HG02642 (cell line): ENCODE measurements around the gene PLB1.

Experiments
- ATAC-seq: cut with Tn5 transposase; IDR thresholded peaks from one replicate; pipeline ENCODE4 v1.9.1; 2021; ENCODE audit warnings: mild to moderate bottlenecking; ENCODE audit not compliant: unreplicated experiment, poor library complexity

PLB1 gene

DNA sequence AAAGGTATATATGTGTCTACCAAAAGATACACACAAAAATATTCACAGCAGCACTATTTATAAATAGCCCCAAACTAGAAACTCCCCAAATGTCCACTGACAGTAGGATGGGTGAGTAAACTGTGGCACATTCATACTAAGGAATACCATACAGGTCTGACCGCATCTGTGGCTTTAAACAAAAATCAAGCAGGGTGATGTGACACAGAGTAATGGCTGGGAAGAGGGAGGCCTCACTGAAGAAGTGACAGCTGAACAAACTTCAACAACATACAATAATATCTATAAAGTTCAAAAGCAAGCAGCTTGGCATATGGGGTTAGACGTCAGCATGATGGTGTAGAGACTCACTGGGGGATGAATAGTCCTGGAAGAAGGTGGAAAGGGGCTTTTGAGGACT, 140.6 kb downstream of the PLB1 start:
- no peak for ATAC-seq

- no peak for ATAC-seq
Measured at GRCh38 chr2:28637066-28638047, 141.5 kb downstream of the PLB1 start.

GRCh38 chr2:28638102-28638501, 142.2 kb downstream of the PLB1 start:
- no peak for ATAC-seq

- ATAC-seq: no peak
Measured at GRCh38 chr2:28639092-28639691, 143.3 kb downstream of the PLB1 start.

GRCh38 chr2:28639836-28640235, 144.0 kb downstream of the PLB1 start:
- ATAC-seq: no peak

DNA sequence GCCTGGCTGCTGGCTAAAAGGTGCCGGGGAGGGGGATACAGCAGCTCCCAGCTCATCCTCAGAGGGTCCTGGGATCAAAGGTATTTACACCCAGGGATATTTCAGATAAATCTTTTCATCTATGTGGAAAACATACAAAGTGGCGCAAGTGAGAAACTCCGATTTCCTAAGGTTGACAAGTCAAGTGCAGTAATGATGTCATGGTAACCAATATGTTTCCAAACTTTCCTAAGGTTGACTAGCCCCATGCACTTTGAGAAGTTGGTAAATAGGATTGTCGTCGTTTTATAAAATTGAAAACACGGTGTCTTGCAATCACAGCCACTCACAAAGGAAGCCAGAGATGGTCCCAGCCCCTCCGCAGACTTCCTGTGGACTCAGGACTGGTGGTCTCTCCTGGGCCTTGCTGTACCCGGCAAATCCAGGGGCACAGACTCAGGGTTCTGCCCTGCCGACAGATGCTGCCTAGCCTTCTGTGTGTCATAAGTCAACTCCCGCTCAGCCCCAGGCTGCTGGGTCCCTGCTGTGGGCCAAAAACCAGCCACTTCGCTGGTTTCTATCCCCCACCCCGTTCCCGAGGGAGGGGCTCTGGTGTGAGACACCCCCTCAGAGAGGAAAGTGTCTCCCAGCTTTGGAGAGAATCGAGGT, 144.5 kb downstream of the PLB1 start:
- no peak for ATAC-seq

GRCh38 chr2:28640908-28641300, 145.0 kb downstream of the PLB1 start:
- no peak for ATAC-seq

- ATAC-seq: no peak
Measured at GRCh38 chr2:28642796-28643195, 146.9 kb downstream of the PLB1 start.

- no peak for ATAC-seq
Measured at GRCh38 chr2:28643327-28643726, 147.5 kb downstream of the PLB1 start.

DNA sequence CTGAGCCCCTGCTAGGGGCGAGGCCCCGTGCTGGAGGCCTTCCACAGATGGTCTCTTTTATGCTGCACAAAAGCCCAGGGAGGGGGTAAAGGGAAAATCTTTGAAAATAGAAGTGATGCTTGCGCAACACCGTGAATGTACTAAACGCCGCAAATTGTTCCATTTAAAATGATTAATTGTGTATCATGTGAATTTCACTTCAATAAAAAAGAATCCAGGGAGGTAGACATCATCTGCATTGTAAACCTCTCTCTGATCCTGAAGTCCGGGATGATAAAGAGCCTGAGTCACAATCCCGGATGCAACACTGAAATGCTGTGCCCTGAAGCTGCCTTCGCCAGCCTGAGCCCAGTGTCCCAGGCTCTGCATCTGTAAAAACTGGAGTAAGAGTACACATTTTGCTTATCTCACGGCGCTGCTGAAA, 148.1 kb downstream of the PLB1 start:
- ATAC-seq: no peak

- no peak for ATAC-seq
Measured at GRCh38 chr2:28644760-28645159, 148.9 kb downstream of the PLB1 start.

- ATAC-seq: no peak
Measured at GRCh38 chr2:28645553-28645952, 149.7 kb downstream of the PLB1 start.

- ATAC-seq: no peak
Measured at GRCh38 chr2:28647682-28648081, 151.8 kb downstream of the PLB1 start.

- no peak for ATAC-seq
Measured at GRCh38 chr2:28648147-28648546, 152.3 kb downstream of the PLB1 start.

DNA sequence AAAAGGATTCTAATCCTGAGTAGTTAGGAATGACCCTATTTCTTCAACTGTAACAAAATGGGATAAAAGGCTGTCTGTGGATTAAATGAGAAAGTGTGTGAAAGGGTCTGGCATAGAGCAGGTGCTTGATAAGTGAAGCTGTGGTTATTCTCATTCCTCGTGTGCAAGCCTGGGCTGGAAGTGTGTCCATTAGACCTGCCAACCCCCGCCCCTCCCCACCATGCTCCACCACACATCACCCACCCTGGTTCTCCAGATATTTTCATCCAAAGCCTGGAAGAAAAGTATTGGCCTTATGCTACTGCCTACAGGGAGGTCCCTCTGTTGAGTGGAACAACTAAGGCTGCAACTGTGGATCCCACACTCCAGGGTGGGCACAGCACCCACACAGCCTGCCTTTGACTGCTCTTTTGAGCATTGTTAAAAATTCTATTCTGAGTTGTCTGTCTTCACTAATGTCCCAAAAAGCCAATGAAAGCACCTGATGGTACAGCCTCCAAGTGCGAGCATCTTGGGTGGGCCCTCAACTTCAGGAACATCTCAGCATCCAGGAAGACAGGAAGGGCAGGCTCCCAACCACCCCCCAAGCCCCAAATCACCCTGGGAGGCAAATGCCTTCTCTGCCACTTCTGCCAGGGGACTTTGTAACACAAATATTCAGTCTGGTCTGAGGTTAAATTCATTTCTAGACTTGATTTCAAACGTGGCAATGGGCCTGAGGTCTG, 153.0 kb downstream of the PLB1 start:
- ATAC-seq: no peak

DNA sequence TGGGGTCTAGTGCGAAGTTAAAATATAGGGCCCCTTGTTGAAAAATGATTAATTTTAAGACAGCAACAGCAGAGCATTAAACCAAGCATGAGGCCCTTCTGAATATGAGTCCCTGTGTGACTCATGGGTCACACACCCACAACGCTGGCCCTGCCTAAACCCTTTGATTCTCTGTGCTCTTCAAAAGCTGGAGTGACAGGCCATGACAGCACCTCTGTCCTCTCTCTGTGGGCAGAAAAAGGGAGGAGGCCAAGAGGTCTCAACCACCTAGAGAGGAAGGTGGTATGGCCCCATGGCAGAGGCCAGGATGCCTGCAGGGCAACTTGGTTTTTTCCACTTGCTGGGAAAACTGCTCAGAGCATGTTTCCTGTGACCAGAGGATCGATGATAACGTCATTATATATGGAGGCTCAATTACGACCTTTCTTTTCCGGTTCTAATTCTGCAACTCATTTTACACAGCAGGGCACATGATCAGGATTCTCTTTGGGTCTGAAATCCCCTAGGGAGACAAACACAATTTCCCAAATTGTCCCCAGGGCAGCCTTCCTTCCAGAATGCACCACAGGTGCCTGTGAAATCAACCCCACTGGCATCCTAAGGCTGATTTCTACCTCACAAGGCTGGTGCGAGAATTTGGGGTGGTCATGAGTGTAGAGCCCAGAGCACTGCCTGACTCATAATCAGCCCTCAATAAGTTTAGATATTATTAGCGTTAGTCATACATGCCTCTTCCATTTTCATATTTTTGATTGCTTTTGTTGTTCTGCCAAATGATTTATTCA, 153.8 kb downstream of the PLB1 start:
- peak; percentile 59 for ATAC-seq

- no peak for ATAC-seq
Measured at GRCh38 chr2:28650266-28650584, 154.4 kb downstream of the PLB1 start.

- ATAC-seq: no peak
Measured at GRCh38 chr2:28652217-28652616, 156.4 kb downstream of the PLB1 start.

GRCh38 chr2:28653892-28654662, 158.2 kb downstream of the PLB1 start:
- no peak for ATAC-seq
